Thymus (tissue), 11 donors: ENCODE results near the gene RADIL. TPM values are rescaled to one million over a fixed set of nuclear protein-coding genes. Genes with fewer than 3 reads are reported as not detected.
"Not testable (repeated sequence)": the region's sequence is repeated elsewhere in the genome, so short reads cannot be mapped to it uniquely, and the experiment has no call there.

Experiments
- DNase-seq, 9 donors: peaks; one replicate each; pipeline ENCODE4 v3.0.0-alpha.2; 2013; ENCODE audit warnings: low spot score in 9 of 9, low read depth in 6 of 9, missing footprints in 1 of 9
- H3K27ac ChIP-seq, 2 donors: one replicate each; pipeline ENCODE4 v1.5.1; 2013; ENCODE audit warnings: control low read depth in 1 of 2, low read depth in 1 of 2, low read length in 1 of 2, mild to moderate bottlenecking in 1 of 2, moderate library complexity in 1 of 2
- H3K27me3 ChIP-seq, 2 donors: one replicate each; pipeline ENCODE4 v1.5.1; 2013; ENCODE audit warnings: low read length in 1 of 2; ENCODE audit not compliant: control insufficient read depth in 2 of 2, insufficient read depth in 1 of 2
- H3K36me3 ChIP-seq, 2 donors: one replicate each; pipeline ENCODE4 v1.5.1; 2013; ENCODE audit warnings: low read length in 1 of 2, mild to moderate bottlenecking in 1 of 2, moderate library complexity in 1 of 2; ENCODE audit not compliant: control insufficient read depth in 2 of 2, insufficient read depth in 2 of 2
- H3K4me1 ChIP-seq, 2 donors: one replicate each; pipeline ENCODE4 v1.5.1; 2013; ENCODE audit warnings: low read length in 2 of 2; ENCODE audit not compliant: control insufficient read depth in 2 of 2, insufficient read depth in 2 of 2
- H3K4me3 ChIP-seq, 2 donors: one replicate each; pipeline ENCODE4 v1.5.1; 2013; ENCODE audit warnings: low read length in 2 of 2, control low read depth in 1 of 2, mild to moderate bottlenecking in 1 of 2
- H3K9me3 ChIP-seq, 2 donors: one replicate each; pipeline ENCODE4 v1.5.1; 2013; ENCODE audit warnings: low read length in 1 of 2, mild to moderate bottlenecking in 1 of 2; ENCODE audit not compliant: control insufficient read depth in 2 of 2, insufficient read depth in 1 of 2
- WGBS: extraction: QIAGEN DNeasy Blood & Tissue Kit; methylation state at CpG from one replicate; pipeline ENCODE4 v1.1.7; 2013; 5-methylcytosine and 5-hydroxymethylcytosine counted together
- polyA plus RNA-seq: library from polyadenylated mRNA; stranded (reverse); fragments of 200-250 nt; gene quantifications from one replicate; pipeline ENCODE4 v1.2.3, GENCODE V29; 2013
- total RNA-seq: library from RNA; stranded (reverse); fragments of 120-200 nt; gene quantifications from one replicate; pipeline ENCODE4 v1.2.4, GENCODE V29; 2013
- donor health status: healthy.

RADIL gene
- total and polyA plus RNA-seq, 2 donors: 0.19 to 0.91 TPM

DNA sequence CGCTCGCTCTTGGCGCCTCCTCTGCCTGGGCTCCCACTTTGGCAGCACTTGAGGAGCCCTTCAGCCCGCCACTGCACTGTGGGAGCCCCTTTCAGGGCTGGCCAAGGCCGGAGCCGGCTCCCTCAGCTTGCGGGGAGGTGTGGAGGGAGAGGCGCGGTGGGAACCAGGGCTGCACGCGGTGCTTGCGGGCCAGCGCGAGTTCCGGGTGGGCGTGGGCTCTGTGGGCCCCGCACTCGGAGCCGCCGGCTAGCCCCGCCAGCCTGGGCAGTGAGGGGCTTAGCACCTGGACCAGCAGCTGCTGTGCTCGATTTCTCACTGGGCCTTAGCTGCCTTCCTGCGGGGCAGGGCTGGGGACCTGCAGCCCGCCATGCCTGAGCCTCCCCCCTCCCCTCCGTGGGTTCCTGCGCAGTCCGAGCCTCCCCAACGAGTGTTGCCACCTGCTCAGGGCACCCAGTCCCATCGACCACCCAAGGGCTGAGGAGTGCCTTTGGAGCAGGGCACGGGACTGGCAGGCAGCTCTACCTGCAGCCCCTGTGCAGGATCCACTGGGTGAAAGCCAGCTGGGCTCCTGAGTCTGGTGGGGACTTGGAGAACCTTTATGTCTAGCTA is 90.0 kb downstream of the RADIL start:
- H3K9me3 ChIP-seq, H3K4me3 ChIP-seq, H3K27ac ChIP-seq, DNase-seq, H3K27me3 ChIP-seq: not testable (repeated sequence)
- Histone ChIP-seq H3K36me3 (peaks cover 19 to 40% of the 10 kb centered on the region in 2 donors), H3K4me1 (peaks cover 6 to 11% of the 10 kb centered on the region in 2 donors)
- WGBS: 96% methylated on average over 30 of the region's 30 CpGs

DNA sequence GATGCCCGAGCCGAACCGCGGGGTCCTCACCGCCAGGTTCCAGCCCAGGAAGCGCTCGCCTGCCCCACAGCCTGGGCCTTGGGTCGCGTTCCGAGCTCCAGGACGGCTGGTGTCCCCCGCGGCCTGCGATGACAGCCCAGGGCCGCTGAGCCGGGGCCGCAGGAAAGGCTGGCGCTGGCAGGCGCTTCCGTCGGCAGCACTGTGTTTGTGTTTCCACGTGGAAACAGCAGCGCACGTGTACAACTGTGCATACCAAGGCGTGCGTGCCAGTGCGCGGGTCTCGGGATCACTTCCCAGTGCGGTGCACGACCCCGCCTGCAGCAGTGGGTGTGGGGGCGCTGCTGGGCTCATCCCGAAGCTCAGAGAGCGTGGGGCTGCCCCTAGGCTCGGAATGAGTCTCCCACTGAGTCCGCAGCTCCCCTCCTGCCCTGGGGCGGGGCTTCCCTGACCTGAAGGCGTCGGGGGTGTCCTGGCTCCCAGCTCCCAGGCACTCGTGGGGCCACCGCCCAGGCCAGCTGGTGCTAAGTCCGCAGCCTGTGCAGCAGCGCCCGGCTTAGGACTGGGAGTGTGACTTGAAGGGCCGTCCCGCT is 90.9 kb downstream of the RADIL start:
- 35% methylated on average over 47 of the region's 47 CpGs for WGBS
- Histone ChIP-seq H3K27ac (no peak overlapping the region), H3K9me3 (peaks cover 0 to 2% of the 10 kb centered on the region in 2 donors), H3K27me3 (peaks cover 0 to under 1% of the 10 kb centered on the region in 2 donors), H3K4me3 (peak overlapping the region; percentile 45 to 52), H3K4me1 (peaks cover 6 to 11% of the 10 kb centered on the region in 2 donors), H3K36me3 (peaks cover 28 to 49% of the 10 kb centered on the region in 2 donors)
- DNase-seq: no peak

DNA sequence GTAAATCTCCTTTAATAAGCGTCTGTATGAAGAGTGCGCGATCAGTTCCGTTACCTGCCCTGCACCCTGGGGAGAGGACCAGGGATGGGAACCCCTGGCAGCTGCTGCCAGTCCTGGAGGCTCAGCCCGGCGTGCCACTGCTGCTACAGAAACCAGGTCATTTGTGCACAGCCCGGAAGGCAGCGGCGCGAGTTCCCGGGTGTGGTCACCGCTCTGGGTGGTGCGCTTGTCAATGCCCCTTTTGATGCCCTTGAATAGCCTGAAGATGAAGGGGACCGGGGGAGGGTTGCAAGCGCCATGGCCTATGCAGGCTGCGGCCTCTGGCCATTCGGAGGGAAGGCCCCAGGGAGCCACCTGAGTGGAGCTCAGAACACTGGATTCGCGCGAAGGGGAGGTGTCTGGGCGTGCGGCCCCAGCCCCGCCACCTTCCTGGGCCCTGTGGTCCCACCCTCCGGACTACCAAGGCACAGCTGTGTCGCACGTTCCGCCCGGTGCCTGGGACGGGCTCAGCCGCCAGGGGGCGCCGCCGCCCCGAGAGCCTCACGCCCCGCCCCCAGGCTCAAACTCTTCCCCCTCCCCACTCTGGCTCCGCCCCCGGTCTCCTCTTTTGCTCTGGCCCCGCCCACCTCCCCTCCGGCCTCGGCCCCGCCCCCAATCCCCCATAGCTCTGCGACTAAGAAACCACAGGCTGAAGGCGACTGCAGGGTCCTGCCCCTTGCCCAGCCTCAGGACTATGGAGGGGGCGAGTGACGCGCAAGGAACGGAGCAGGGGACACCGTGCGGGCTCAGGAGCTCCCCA is 91.6 kb downstream of the RADIL start:
- H3K27me3 ChIP-seq: no peaks in the 10 kb centered on the region
- peaks cover 0 to 1% of the 10 kb centered on the region in 2 donors for H3K9me3 ChIP-seq
- H3K27ac ChIP-seq: no peak overlapping the region
- WGBS: 50% methylated on average over 50 of the region's 50 CpGs
- H3K4me1 ChIP-seq: peaks cover 6 to 11% of the 10 kb centered on the region in 2 donors
- DNase-seq: peak; percentile 35 to 86 (median 70)
- peak overlapping the region; percentile 45 to 52 for H3K4me3 ChIP-seq
- peaks cover 35 to 56% of the 10 kb centered on the region in 2 donors for H3K36me3 ChIP-seq

DNA sequence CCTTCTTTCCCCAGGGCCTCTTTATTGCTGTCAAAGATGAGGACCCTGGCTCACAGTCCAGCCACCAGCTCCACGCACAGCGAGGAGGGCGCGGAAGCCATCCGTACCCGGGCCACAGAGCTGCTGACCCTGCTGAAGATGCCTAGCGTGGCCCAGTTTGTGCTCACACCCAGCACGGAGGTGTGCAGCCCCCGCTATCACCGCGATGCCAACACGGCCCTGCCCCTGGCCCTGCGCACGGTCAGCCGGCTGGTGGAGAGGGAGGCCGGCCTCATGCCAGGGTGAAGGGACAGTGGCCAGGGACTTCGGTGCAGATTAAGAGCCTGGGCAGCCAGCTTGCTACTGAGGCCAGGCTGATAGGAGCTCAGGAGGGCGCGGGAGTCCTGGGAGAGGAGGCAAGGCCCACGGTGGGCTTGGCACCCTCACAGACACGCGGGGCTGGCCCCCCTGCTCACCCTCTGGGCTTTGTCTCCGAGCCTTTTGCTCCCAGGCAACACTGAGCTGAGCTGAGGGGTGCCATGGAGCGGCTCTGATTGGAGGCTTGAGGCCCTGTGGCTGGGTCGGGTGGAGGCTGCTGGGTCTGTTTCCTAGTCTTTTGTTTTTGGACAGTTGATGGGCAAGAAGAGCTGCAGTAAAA is 92.3 kb downstream of the RADIL start:
- H3K27ac ChIP-seq: no peak overlapping the region
- peaks cover 6 to 11% of the 10 kb centered on the region in 2 donors for H3K4me1 ChIP-seq
- H3K4me3 ChIP-seq: no peak overlapping the region
- WGBS: 98% methylated on average over 25 of the region's 25 CpGs
- H3K36me3 ChIP-seq: peaks cover 41 to 63% of the 10 kb centered on the region in 2 donors
- no peaks in the 10 kb centered on the region for H3K27me3 ChIP-seq
- no peaks in the 10 kb centered on the region for H3K9me3 ChIP-seq
- DNase-seq: no peak

DNA sequence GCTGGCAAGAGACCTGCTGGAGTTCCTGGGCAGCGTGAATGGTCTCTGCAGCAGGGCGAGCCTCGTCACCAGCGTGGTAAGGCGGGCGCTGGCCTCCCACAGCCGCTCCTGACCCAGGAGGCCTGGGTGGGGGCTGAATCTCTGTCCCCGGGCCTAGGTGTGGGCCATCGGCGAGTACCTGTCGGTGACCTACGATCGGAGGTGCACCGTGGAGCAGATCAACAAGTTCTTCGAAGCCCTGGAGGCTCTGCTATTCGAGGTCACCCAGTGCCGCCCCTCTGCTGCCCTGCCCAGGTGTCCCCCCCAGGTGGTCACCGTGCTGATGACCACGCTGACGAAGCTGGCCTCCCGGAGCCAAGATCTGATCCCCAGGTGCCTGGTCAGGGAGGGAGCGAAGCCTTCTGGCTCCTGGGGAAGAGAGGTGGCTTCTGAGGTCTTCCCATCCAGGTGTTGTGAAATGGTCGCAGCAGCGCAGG is 93.0 kb downstream of the RADIL start:
- DNase-seq: no peak
- no peak overlapping the region for H3K27ac ChIP-seq
- no peaks in the 10 kb centered on the region for H3K9me3 ChIP-seq
- H3K4me1 ChIP-seq: peaks cover 6 to 11% of the 10 kb centered on the region in 2 donors
- no peak overlapping the region for H3K4me3 ChIP-seq
- H3K36me3 ChIP-seq: peaks cover 48 to 70% of the 10 kb centered on the region in 2 donors
- 98% methylated on average over 24 of the region's 24 CpGs for WGBS
- H3K27me3 ChIP-seq: no peaks in the 10 kb centered on the region

DNA sequence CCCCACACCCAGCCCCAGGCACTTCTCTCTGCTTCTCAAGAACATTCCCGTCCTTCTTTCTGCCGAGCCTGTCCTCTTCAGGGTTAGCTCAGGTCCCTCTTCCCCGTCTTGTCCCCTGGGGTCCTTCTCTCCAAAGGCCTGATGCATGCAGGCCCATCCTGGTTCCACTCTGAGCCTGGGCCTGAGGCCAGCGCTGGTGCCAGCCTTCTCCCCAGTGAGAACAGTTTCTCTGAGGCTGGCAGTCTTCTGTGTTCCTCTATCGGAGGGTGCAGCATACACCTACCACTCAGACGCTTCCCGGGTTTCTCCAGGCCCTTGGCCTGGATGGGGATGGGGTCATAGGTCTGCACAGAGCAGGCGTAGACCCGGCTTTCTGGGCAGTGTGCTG is 93.4 kb downstream of the RADIL start:
- no peak for DNase-seq
- WGBS: 96% methylated on average over 9 of the region's 9 CpGs
- Histone ChIP-seq H3K4me1 (peaks cover 6 to 11% of the 10 kb centered on the region in 2 donors), H3K4me3 (no peak overlapping the region), H3K27ac (no peak overlapping the region), H3K9me3 (no peaks in the 10 kb centered on the region), H3K27me3 (no peaks in the 10 kb centered on the region), H3K36me3 (peaks cover 53 to 74% of the 10 kb centered on the region in 2 donors)

DNA sequence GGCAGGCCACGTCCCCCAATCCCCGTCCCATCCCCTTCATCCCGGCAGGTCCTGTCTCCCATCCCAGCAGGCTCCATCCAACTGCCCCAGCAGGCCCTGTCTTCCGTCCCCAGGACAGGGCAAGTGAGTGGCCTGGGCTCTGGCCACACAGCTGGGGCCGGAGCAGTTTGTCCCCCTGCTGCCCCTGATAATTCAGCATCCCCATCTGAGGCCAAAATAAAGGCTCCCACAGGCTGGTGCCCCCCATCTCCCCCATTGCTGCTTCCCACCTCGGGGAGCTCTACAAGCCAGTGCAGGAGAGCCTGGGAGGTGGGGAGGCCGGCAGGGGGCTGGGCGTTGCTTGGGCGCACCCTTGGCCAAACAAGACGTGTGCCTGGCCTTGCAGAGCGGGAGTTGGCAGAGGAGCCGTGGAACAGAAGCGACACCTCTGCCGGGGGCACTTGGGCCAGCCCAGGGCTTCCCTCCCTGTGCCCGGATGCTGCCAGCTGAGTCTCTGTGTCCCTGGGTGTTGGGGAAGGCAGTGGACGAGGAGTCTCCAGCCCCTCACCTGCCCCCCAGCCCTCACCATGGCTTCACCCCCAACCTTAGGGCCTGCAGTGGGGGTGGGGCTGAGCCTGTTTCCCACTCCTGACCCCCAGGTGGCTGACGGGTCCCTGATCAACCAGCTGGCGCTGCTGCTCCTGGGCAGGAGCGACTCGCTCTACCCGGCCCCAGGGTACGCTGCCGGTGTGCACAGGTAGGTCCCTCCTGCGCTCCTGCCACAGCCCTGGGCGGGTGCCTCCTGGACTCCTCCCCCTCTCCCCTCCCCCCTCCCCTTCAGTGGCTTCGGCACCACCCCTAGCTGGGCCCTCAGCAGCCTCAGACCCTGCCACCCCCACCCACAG is 94.1 kb downstream of the RADIL start:
- DNase-seq: no peak
- Histone ChIP-seq H3K4me1 (peaks cover 6 to 11% of the 10 kb centered on the region in 2 donors), H3K27me3 (no peaks in the 10 kb centered on the region), H3K27ac (no peak overlapping the region), H3K9me3 (no peaks in the 10 kb centered on the region), H3K36me3 (peaks cover 57 to 81% of the 10 kb centered on the region in 2 donors), H3K4me3 (no peak overlapping the region)
- WGBS: 97% methylated on average over 26 of the region's 26 CpGs

DNA sequence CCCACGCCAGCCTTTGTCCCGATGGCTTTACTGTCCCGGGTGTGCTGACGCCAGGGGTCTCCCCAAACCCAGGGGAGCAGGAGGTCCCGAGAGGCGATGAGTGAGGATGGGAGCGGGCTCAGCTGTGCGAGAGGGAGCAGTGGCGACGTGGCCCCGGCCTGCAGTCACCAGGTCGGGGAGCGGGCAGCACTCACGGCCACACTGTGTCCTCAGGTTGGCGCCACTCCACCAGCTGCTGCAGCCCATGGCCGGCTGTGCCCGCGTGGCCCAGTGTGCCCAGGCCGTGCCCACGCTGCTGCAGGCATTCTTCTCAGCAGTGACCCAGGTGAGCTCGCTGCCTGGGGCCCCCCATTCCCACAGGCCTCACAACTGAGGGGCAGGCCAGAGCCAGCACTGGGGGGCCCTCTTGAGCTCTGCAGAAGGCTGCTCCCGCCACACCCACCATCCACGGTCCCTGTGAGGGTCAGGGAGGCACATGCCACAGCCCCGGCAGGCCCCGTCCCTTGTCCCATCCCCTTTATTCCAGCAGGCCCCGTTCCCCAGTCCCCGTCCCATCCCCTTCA is 94.8 kb downstream of the RADIL start:
- H3K27ac ChIP-seq: no peak overlapping the region
- no peak overlapping the region for H3K4me3 ChIP-seq
- H3K27me3 ChIP-seq: no peaks in the 10 kb centered on the region
- peaks cover 6 to 11% of the 10 kb centered on the region in 2 donors for H3K4me1 ChIP-seq
- 98% methylated on average over 27 of the region's 27 CpGs for WGBS
- peaks cover 59 to 88% of the 10 kb centered on the region in 2 donors for H3K36me3 ChIP-seq
- no peaks in the 10 kb centered on the region for H3K9me3 ChIP-seq
- DNase-seq: no peak
